B cell (primary cell): ENCODE measurements around the gene DACT1. TPM values are rescaled to one million over a fixed set of nuclear protein-coding genes. Genes with fewer than 3 reads are reported as not detected.
A peak's percentile ranks its signal among the peaks of the same experiment; 100 is the strongest.

ENCODE experiments used
- ATAC-seq: fragments of 200-7000 bp; cut with Tn5 transposase; one replicate; pipeline ENCODE4 v1.10.0; 2021; ENCODE audit warnings: low read depth, mild to moderate bottlenecking, moderate number of reproducible peaks, moderate library complexity
- CTCF ChIA-PET: fragments of 350-600 bp; sonication (Branson Sonifier 250); formaldehyde crosslinking; loops from one replicate; lab custom pipeline; 2021; ENCODE audit warnings: antibody characterized with exemption, inconsistent platforms; lab: Charles Lee
- POLR2A ChIA-PET: fragments of 350-600 bp; sonication (Branson Sonifier 250); formaldehyde crosslinking; loops from one replicate; lab custom pipeline; 2021; ENCODE audit warnings: antibody characterized with exemption; lab: Charles Lee
- DNase-seq: peaks from one replicate; pipeline ENCODE4 v3.0.0; 2013
- H2AFZ ChIP-seq: 2 replicates; pipeline ENCODE4 v1.6.1; 2012; ENCODE audit warnings: mild to moderate bottlenecking, low read depth, low read length; ENCODE audit not compliant: insufficient read depth, poor library complexity, severe bottlenecking
- H3K27ac ChIP-seq, 2 donors: 1 replicate in 1 of 2; 2 replicates in 1 of 2; pipeline ENCODE4 v1.5.1; 2012 to 2013; ENCODE audit warnings: low read length in 2 of 2, mild to moderate bottlenecking in 2 of 2, moderate library complexity in 1 of 2
- H3K27me3 ChIP-seq, 4 experiments: fragments of 200-600 bp in 1 of 4; sonication (generic) in 1 of 4; replicated peaks in 1 of 4; 1 replicate in 2 of 4; 2 replicates in 2 of 4; pipeline versions ENCODE4 v1.6.1 to v1.7.0; 2013 to 2016; ENCODE audit warnings: low read length in 3 of 4, mild to moderate bottlenecking in 2 of 4, mixed read lengths in 1 of 4, moderate library complexity in 1 of 4; ENCODE audit not compliant: insufficient read depth in 4 of 4, control insufficient read depth in 3 of 4; ENCODE audit errors: control extremely low read depth in 1 of 4
- H3K36me3 ChIP-seq, 2 experiments: replicated peaks in 1 of 2; 1 replicate in 1 of 2; 2 replicates in 1 of 2; pipeline versions ENCODE4 v1.6.1 to v1.7.1; 2013; ENCODE audit warnings: low read length in 1 of 2; ENCODE audit not compliant: insufficient read depth in 2 of 2, control insufficient read depth in 1 of 2; ENCODE audit errors: control extremely low read depth in 1 of 2, extremely low read depth in 1 of 2
- H3K4me1 ChIP-seq, 2 donors: fragments of 200-600 bp in 1 of 2; sonication (generic) in 1 of 2; 1 replicate in 1 of 2; 2 replicates in 1 of 2; pipeline versions ENCODE4 v1.5.1 to v1.6.1; 2013 to 2017; ENCODE audit warnings: low read length in 2 of 2; ENCODE audit not compliant: control insufficient read depth in 2 of 2, insufficient read depth in 2 of 2
- H3K4me2 ChIP-seq: replicated peaks from 2 replicates; pipeline ENCODE3; 2012; ENCODE audit warnings: mild to moderate bottlenecking, low read depth, low read length; ENCODE audit not compliant: poor library complexity, severe bottlenecking
- H3K4me3 ChIP-seq, 5 experiments: fragments of 200-600 bp in 1 of 5; sonication (generic) in 1 of 5; 1 replicate in 3 of 5; 2 replicates in 2 of 5; pipeline versions ENCODE4 v1.5.1 to v1.7.0; 2011 to 2016; ENCODE audit warnings: low read length in 4 of 5, mild to moderate bottlenecking in 4 of 5, low read depth in 2 of 5, control low read depth in 1 of 5, moderate library complexity in 1 of 5; ENCODE audit not compliant: insufficient read depth in 1 of 5; ENCODE audit errors: control extremely low read depth in 1 of 5, extremely low read depth in 1 of 5
- H3K79me2 ChIP-seq: fragments of 200-600 bp; sonication (generic); one replicate; pipeline ENCODE4 v1.6.0; 2016; ENCODE audit warnings: low read length; ENCODE audit not compliant: control insufficient read depth, insufficient read depth
- H3K9ac ChIP-seq: fragments of 200-600 bp; sonication (generic); 2 replicates; pipeline ENCODE4 v1.6.1; 2017; ENCODE audit warnings: mild to moderate bottlenecking, low read length, moderate library complexity
- H3K9me3 ChIP-seq, 3 donors: one replicate each; pipeline versions ENCODE4 v1.6.1 to v1.7.1; 2013; ENCODE audit warnings: low read length in 2 of 3; ENCODE audit not compliant: control insufficient read depth in 2 of 3, insufficient read depth in 1 of 3; ENCODE audit errors: control extremely low read depth in 1 of 3
- H4K20me1 ChIP-seq: 2 replicates; pipeline ENCODE4 v1.6.0; 2012; ENCODE audit warnings: mild to moderate bottlenecking, low read length; ENCODE audit not compliant: insufficient read depth, control insufficient read depth, poor library complexity, severe bottlenecking
- H3K27ac Mint-ChIP-seq: one replicate; pipeline ENCODE4 v1.8.0; 2021; ENCODE audit warnings: mixed read lengths
- H3K27me3 Mint-ChIP-seq: one replicate; pipeline ENCODE4 v1.8.0; 2021; ENCODE audit warnings: mixed read lengths
- H3K4me1 Mint-ChIP-seq: one replicate; pipeline ENCODE4 v1.8.0; 2021; ENCODE audit warnings: mixed read lengths
- H3K4me3 Mint-ChIP-seq: one replicate; pipeline ENCODE4 v1.8.0; 2021; ENCODE audit warnings: mixed read lengths
- H3K9me3 Mint-ChIP-seq: one replicate; pipeline ENCODE4 v1.8.0; 2022; ENCODE audit warnings: mixed read lengths; ENCODE audit not compliant: insufficient read depth
- CTCF ChIP-seq: fragments of 200-600 bp; IDR thresholded peaks from one replicate; pipeline ENCODE4 v1.8.0; 2022; ENCODE audit warnings: antibody characterized with exemption, mild to moderate bottlenecking
- EZH2 ChIP-seq: IDR thresholded peaks from 2 replicates; pipeline ENCODE4 v1.6.1; 2012; ENCODE audit warnings: borderline replicate concordance, low read depth, mild to moderate bottlenecking, moderate library complexity, low read length; ENCODE audit not compliant: insufficient read depth, poor library complexity, severe bottlenecking
- WGBS: methylation state at CpG from one replicate; pipeline ENCODE4 v1.1.5; 2013; ENCODE audit warnings: missing lambda C conversion rate; ENCODE audit not compliant: insufficient coverage; 5-methylcytosine and 5-hydroxymethylcytosine counted together
- intact Hi-C: fragments of 100-400 bp; cut with micrococcal nuclease; formaldehyde crosslinking; loops from one replicate; pipeline ENCODE4 v1.10.0; 2022
- polyA plus RNA-seq: library from polyadenylated mRNA; depleted of rRNA; stranded (reverse); fragments of >200 nt; gene quantifications from 2 replicates; pipeline ENCODE4 v1.2.3, GENCODE V29; 2012
- total RNA-seq, 2 donors: library from RNA; stranded (reverse); fragments of 120-200 nt in 1 of 2; gene quantifications; 1 replicate in 1 of 2; 2 replicates in 1 of 2; pipeline versions ENCODE4 v1.2.3 to v1.2.4, GENCODE V29; 2013 to 2022

DACT1 gene
- total and polyA plus RNA-seq, 2 donors (not counting 1 experiment from before 2014, with no cell fraction given), result 2.2 to 3.5 TPM

GRCh38 chr14:58631732-58632131 is 6.0 kb upstream of the DACT1 start:
- Mint-ChIP-seq H3K4me1 (peaks cover 24% of the 10 kb centered on the region), H3K27ac (no peak overlapping the region), H3K4me3 (no peak overlapping the region), H3K9me3 (no peaks in the 10 kb centered on the region), H3K27me3 (no peaks in the 10 kb centered on the region)
- Histone ChIP-seq H3K9me3 (no peaks in the 10 kb centered on the region), H3K79me2 (no peaks in the 10 kb centered on the region), H3K27ac (no peak overlapping the region), H3K9ac (no peak overlapping the region), H4K20me1 (no peaks in the 10 kb centered on the region), H3K4me2 (no peak overlapping the region), H2AFZ (no peak overlapping the region), H3K4me3 (no peak overlapping the region), H3K27me3 (no peaks in the 10 kb centered on the region), H3K36me3 (no peaks in the 10 kb centered on the region), H3K4me1 (peaks cover 0 to 27% of the 10 kb centered on the region in 2 donors)
- intact Hi-C loops, result loop anchor here (10.0 kb wide), 1 partner anchor 853 kb away; the partner anchor contains the start of genes JKAMP and L3HYPDH
- POLR2A ChIA-PET, result no interaction called here
- ATAC-seq (no peak), DNase-seq (no peak)
- TF ChIP-seq EZH2, result no peak
- TF ChIP-seq CTCF, result no peak
- CTCF ChIA-PET, result no interaction called here
- 92% methylated on average over 17 of the region's 18 CpGs for WGBS

GRCh38 chr14:58633831-58634230 is 3.9 kb upstream of the DACT1 start:
- Histone ChIP-seq H3K27ac (no peak overlapping the region), H3K9ac (no peak overlapping the region), H3K4me1 (peaks cover 6 to 38% of the 10 kb centered on the region in 2 donors), H4K20me1 (no peaks in the 10 kb centered on the region), H3K36me3 (no peaks in the 10 kb centered on the region), H3K27me3 (no peaks in the 10 kb centered on the region), H3K79me2 (no peaks in the 10 kb centered on the region), H3K9me3 (no peaks in the 10 kb centered on the region), H2AFZ (peak overlapping the region; percentile 39), H3K4me2 (no peak overlapping the region), H3K4me3 (no peak overlapping the region)
- no peak for ATAC-seq
- ChIA-PET POLR2A (no interaction called here), CTCF (no interaction called here)
- H3K4me1 Mint-ChIP-seq, result peaks cover 36% of the 10 kb centered on the region
- H3K9me3 Mint-ChIP-seq, result no peaks in the 10 kb centered on the region
- TF ChIP-seq EZH2 (no peak), CTCF (no peak)
- intact Hi-C loops, result loop anchor here (10.0 kb wide), 1 partner anchor 851 kb away; the partner anchor contains the start of genes JKAMP and L3HYPDH
- DNase-seq, result no peak
- no peaks in the 10 kb centered on the region for H3K27me3 Mint-ChIP-seq
- no peak overlapping the region for H3K4me3 Mint-ChIP-seq
- no peak overlapping the region for H3K27ac Mint-ChIP-seq
- WGBS, result no CpG with 5 or more reads among the region's 3 CpGs
